Lung microvascular endothelial cell (primary cell): Measurements from ENCODE around the gene RPL39L. TPM values are rescaled to one million over a fixed set of nuclear protein-coding genes. Genes with fewer than 3 reads are reported as not detected.
"Not testable (repeated sequence)": the region's sequence is repeated elsewhere in the genome, so short reads cannot be mapped to it uniquely, and the experiment has no call there.

ENCODE experiments used
- DNase-seq, 2 donors: peaks; one replicate each; pipeline versions ENCODE4 v3.0.0 to v3.0.0-alpha.2; 2010; ENCODE audit warnings: low read depth in 2 of 2
- total RNA-seq: library from RNA; depleted of rRNA; stranded (reverse); fragments of >200 nt; gene quantifications from 2 replicates; pipeline ENCODE4 v1.2.1, GENCODE V29; 2014

Gene RPL39L
- total RNA-seq, 1 donor from 2014 or later: 15.7 TPM

GRCh38 chr3:187139895-187140253, 578 bp upstream of the RPL39L start:
- no peak for DNase-seq

DNA sequence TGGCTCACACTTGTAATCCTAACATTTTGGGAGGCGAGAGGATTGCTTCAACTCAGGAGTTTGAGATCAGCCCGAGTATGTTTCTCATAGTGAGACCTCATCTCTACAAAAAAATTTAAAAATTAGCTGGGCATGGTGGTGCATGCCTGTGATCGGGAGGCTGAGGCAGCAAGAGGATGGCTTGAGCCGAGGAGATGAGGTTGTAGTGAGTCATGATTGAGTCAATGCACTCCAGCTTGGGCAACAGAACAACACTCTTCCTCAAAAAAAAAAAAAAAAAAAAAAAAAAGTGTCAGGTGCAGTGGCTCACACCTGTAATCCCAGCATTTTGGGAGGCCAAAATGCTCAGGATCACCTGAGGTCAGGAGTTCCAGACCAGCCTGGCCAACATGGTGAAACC, 2.4 kb downstream of the RPL39L start:
- DNase-seq: peak in 1 of 2 donors; percentile 44

DNA sequence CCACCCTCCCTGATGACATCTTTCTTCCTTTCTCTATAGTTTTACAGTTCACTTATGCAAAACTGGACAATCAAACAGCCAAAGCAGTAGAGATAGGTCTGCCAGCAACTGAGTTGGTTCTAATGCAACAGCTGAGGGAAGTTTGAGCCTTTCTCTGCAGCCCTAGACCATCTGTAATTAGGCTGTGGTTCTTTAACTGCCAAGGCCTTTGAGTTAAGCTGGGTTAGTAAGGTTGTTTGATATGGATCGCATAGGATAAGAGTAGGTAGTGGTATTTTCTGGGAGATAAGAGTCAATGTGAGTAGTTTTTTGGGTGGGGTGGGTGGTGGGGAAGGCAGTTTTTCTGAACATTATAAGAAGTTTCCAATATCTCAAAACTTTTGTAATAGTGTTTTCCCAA, 3.0 kb downstream of the RPL39L start:
- DNase-seq: no peak

GRCh38 chr3:187135172-187135690, 4.1 kb downstream of the RPL39L start:
- not testable (repeated sequence) for DNase-seq

GRCh38 chr3:187133181-187133580, 6.1 kb downstream of the RPL39L start:
- DNase-seq: not testable (repeated sequence)

GRCh38 chr3:187132666-187133065, 6.6 kb downstream of the RPL39L start:
- no peak for DNase-seq

DNA sequence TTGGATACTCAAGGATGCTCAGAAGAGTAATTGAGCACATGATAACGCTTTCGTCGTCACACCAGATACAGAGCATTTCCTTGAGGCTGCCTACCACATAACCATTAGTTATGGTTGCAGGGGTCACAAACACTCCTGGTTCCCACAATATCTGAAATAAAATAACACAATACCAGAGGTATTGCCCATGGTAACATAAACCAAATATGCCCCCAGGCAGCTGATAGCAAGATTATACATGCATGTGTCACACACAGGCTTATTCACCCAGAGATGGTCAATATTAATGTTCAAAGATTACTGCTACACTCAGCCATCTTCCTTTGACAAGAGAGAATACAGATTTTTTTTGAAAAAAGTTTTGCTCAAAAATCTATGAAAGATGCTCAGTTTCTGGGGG, 7.3 kb downstream of the RPL39L start:
- DNase-seq: no peak

GRCh38 chr3:187130346-187131066, 8.8 kb downstream of the RPL39L start:
- DNase-seq: peak; percentile 82 to 88

- no peak for DNase-seq
Observed at GRCh38 chr3:187125319-187126031, 13.8 kb downstream of the RPL39L start.

DNA sequence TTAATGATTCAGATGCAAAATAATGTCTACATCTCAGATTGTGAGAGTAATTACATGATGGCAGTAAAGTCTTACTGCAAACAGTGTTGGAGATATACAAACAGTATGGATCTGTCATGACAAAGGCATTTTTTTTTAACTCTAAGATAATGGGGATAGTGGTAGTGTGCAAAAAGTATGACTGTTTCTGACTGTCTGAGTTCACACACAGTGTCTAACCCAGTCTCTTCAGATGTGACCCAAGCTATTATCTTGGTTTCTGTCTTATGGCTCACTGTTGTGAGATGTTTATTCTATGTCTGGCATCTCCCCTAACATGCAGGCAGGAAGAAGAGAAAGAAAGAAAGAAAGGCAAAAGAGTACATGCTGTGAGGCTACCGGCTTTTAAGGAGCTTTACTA, 17.0 kb downstream of the RPL39L start:
- no peak for DNase-seq

DNA sequence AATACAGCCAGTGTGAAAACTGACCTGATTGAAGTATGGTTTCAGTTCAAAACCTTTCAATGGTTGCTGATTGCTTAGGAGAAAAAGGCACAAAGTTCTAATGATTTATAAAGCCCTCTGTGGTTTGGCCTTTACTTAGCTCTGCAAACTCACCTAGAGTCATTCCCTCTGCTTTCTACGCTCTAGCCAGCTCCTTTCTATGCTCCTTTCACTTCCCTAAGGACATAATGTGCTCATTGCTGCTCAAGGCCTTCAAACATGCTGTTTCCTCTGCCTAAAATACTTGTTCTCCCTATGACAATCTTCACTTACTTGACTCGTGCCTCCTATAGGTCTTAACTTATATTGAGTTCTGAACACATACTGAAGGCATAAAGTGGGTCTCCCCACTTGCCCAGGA, 19.0 kb downstream of the RPL39L start:
- no peak for DNase-seq

DNA sequence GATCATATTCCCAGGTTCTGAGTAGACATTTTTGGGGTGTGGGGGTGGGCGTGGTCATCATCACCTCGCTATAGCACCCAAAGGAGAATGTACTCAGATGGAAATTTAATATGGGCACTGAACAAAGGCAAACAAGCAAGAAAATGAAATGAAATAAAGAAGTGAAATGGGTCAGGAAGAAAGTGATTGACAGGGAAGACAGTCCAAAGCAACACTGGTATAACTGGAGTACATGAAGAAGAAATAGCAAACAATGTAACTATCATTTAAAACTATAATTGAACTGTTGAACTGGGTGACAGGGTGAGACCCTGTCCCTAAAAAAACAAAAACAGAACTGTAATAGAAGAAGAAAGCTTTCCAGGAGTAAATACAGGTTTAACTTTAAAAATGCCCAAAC, 24.8 kb downstream of the RPL39L start:
- no peak for DNase-seq

GRCh38 chr3:187112934-187113793, 26.1 kb downstream of the RPL39L start:
- peak; percentile 47 to 51 for DNase-seq

DNA sequence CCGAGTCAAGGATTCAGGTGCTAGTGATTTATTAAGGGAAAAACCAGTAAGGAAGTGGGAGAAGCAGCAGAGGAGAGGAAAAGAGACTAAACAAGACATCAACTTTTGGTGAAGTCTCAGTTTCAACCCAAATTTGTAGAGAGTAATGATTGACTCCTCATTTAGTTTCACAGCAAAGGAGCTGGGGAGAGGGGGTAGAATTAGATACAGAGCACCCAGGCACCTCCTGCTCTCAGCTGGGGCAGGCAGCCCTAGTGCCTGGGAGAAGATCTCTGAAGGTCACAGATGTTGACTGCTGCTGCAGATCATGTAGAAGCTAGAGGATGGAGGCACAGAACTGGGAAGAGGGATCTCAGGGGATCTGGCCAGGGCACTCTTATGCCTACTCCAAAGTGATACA, 29.1 kb downstream of the RPL39L start:
- no peak for DNase-seq

DNA sequence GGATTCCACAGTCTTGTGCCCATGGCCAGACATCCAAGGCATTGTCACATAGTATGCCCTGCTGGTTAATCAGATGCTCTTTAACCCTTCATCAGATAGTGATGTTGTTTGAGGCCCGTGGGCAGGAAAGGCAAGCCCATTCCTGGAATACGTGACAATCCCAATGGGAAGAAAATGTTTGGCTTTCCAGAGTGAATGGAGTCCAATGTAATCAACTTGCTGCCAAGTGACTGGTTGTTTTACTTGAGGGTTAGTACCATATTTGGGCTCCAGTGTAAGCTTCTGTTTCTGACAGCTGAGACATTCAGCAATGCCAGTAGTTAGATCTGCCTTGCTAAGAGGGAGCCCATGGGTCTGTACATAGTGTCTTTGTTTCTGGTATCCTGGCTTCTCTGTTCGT, 31.3 kb downstream of the RPL39L start:
- DNase-seq: peak in 1 of 2 donors; percentile 59

- no peak for DNase-seq
Observed at GRCh38 chr3:187105700-187106099, 33.6 kb downstream of the RPL39L start.

GRCh38 chr3:187104933-187105332, 34.4 kb downstream of the RPL39L start:
- peak in 1 of 2 donors; percentile 54 for DNase-seq

- peak in 1 of 2 donors; percentile 49 for DNase-seq
Observed at GRCh38 chr3:187104342-187104741, 35.0 kb downstream of the RPL39L start.

DNA sequence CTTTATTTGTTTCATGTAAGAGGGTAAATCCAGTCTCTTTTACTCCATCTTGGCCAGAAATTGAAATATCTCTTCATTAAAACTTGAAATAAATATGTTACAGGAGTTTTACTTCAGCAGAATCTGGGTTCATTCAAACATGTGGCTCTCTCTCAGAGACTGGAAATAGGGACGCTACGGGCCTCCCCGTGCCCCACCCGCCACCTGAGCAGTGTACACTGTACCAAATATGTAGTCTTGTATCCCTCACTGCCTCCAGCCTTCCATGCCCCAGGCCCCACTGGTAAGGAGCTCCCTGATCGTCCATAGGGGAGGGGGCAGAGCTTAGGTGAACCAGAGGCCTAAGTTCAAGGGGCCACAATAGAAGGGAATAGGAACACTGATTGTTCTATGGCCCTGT, 36.0 kb downstream of the RPL39L start:
- no peak for DNase-seq

DNA sequence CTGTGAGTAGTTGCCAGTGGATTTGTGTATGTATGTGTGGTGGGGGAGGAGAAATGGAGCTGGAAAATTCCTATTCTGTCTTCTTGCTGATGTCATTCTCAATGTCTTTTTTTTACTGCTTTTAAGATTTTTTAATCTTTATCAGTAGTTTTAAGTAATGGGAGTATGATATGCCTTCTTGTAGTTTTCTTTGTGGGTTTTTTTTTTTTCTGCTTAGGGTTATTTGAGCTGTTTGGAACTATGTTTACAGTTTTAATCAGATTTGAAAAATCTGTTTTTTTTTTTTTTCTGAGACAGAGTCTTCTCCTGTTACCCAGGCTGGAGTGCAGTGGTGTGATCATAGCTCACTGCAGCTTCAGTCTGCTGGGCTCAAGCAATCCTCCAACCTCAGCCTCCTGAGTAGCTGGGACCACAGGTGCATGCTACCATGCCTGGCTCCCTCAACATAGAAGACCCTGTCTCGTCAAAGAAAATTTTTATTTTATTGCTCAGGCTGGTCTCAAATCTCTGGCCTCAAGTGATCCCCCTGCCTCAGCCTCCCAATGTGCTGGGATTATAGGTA, 37.1 kb downstream of the RPL39L start:
- no peak for DNase-seq

- peak; percentile 83 to 85 for DNase-seq
Observed at GRCh38 chr3:187101184-187102072, 37.9 kb downstream of the RPL39L start.
